ENCODE measurements around the gene MAP3K3. TPM values are rescaled to one million over a fixed set of nuclear protein-coding genes. Genes with fewer than 3 reads are reported as not detected.

The MAP3K3 gene
- polyA plus RNA-seq, 1 donor from 2014 or later = 16.6 TPM

Small RNA genes lying within 50 kb of the gene (small RNA-seq; reads per million reads assigned to genes)
- 0 reads per million in 3 experiments for gene RNU6-288P

Other genes starting within 250 kb of the MAP3K3 start
- 14.3 and 15.7 TPM in 2 replicates for gene CYB561, start 176.1 kb upstream of the MAP3K3 start, polyA plus RNA-seq
- gene ACE, start 145.4 kb upstream of the MAP3K3 start, polyA plus RNA-seq = 1.5 and 2.1 TPM in 2 replicates
- not detected in 2 replicates for gene KCNH6, start 99.1 kb upstream of the MAP3K3 start, polyA plus RNA-seq
- 35.3 and 38.3 TPM in 2 replicates for gene DCAF7, start 71.9 kb upstream of the MAP3K3 start, polyA plus RNA-seq
- 15.8 and 16.2 TPM in 2 replicates for gene TACO1, start 21.5 kb upstream of the MAP3K3 start, polyA plus RNA-seq
- 116 and 132 TPM in 2 replicates for gene LIMD2, start 77.7 kb downstream of the MAP3K3 start, polyA plus RNA-seq
- 15.6 and 18.4 TPM in 2 replicates for gene STRADA, start 119.4 kb downstream of the MAP3K3 start, polyA plus RNA-seq
- gene CCDC47, start 151.2 kb downstream of the MAP3K3 start, polyA plus RNA-seq = 47.2 and 49.3 TPM in 2 replicates
- 114 and 115 TPM in 2 replicates for gene DDX42, start 151.8 kb downstream of the MAP3K3 start, polyA plus RNA-seq
- gene PSMC5, start 205.0 kb downstream of the MAP3K3 start, polyA plus RNA-seq = 63.1 and 69.5 TPM in 2 replicates
- 23.2 and 25.8 TPM in 2 replicates for gene FTSJ3, start 205.2 kb downstream of the MAP3K3 start, polyA plus RNA-seq
- gene SMARCD2, start 220.3 kb downstream of the MAP3K3 start, polyA plus RNA-seq = 24.0 and 33.2 TPM in 2 replicates